Measurements from ENCODE around the gene RASGRP1. TPM values are rescaled to one million over a fixed set of nuclear protein-coding genes. Genes with fewer than 3 reads are reported as not detected.

Gene RASGRP1
- total RNA-seq, 1 experiment from 2014 or later, result 0.51 TPM

GRCh38 chr15:38563723-38564519 lies 693 bp downstream of the RASGRP1 start:
- TF ChIP-seq TCF7L2 (IDR thresholded peaks at IDR 0.05; ENCODE audit: low read depth, low read length), result no peak
- peak; percentile 96 for TF ChIP-seq CTCF (IDR thresholded peaks at IDR 0.05)
- Histone ChIP-seq H3K9me3 (ENCODE audit: control insufficient read depth, insufficient read depth, low read depth, low read length) (no peaks in the 10 kb centered on the region), H3K4me3 (ENCODE audit: low read depth in 2 of 2, low read length in 2 of 2) (peak overlapping the region; percentile 42 to 49), H3K27me3 (ENCODE audit: control insufficient read depth, insufficient read depth, low read length) (peaks cover 17% of the 10 kb centered on the region), H3K4me1 (ENCODE audit: control insufficient read depth, insufficient read depth, low read length) (no peaks in the 10 kb centered on the region), H3K36me3 (ENCODE audit: control insufficient read depth, insufficient read depth, low read length) (no peaks in the 10 kb centered on the region), H3K27ac (ENCODE audit: low read length) (no peak overlapping the region)
- peak; percentile 95 for ATAC-seq
- peak; percentile 13 for DNase-seq (ENCODE audit: low read depth, low spot score)
- CTCF ChIA-PET, result interaction anchor here (0.5 to 1.5 kb wide), 17 partner anchors 10 to 1122 kb away, joined by 3 to 8 read pairs (median 4); partner anchors contain the start of gene FAM98B
- in situ Hi-C loops (cut with HindIII; ENCODE audit: low pct_unique_long_range_greater_than_20kb, low sequenced_read_pairs) (no loop called here), intact Hi-C loops (cut with micrococcal nuclease; ENCODE audit: unreplicated experiment) (loop anchor here (2.0 kb wide), 1 partner anchor 119 kb away; no protein-coding TSS in a partner anchor)
- BruUV-seq (replicated peaks), result no TSS peak
- POLR2A ChIA-PET, result no interaction called here

GRCh38 chr15:38562278-38562677 lies 2.3 kb downstream of the RASGRP1 start:
- DNase-seq (ENCODE audit: low read depth, low spot score) (no peak), ATAC-seq (no peak)
- no peaks in the 10 kb centered on the region for H3K9me3 ChIP-seq (ENCODE audit: control insufficient read depth, insufficient read depth, low read depth, low read length)
- peaks cover 19% of the 10 kb centered on the region for H3K27me3 ChIP-seq (ENCODE audit: control insufficient read depth, insufficient read depth, low read length)
- POLR2A ChIA-PET, result no interaction called here
- H3K4me1 ChIP-seq (ENCODE audit: control insufficient read depth, insufficient read depth, low read length), result no peaks in the 10 kb centered on the region
- intact Hi-C loops (cut with micrococcal nuclease; ENCODE audit: unreplicated experiment), result no loop called here
- no peak for TF ChIP-seq TCF7L2 (IDR thresholded peaks at IDR 0.05; ENCODE audit: low read depth, low read length)
- no TSS peak for BruUV-seq (replicated peaks)
- in situ Hi-C loops (cut with HindIII; ENCODE audit: low pct_unique_long_range_greater_than_20kb, low sequenced_read_pairs), result no loop called here
- no peak overlapping the region for H3K27ac ChIP-seq (ENCODE audit: low read length)
- CTCF ChIA-PET, result no interaction called here
- H3K4me3 ChIP-seq (ENCODE audit: low read depth in 2 of 2, low read length in 2 of 2), result no peak overlapping the region
- no peaks in the 10 kb centered on the region for H3K36me3 ChIP-seq (ENCODE audit: control insufficient read depth, insufficient read depth, low read length)

- in situ Hi-C loops (cut with HindIII; ENCODE audit: low pct_unique_long_range_greater_than_20kb, low sequenced_read_pairs), result no loop called here
- Histone ChIP-seq H3K27me3 (ENCODE audit: control insufficient read depth, insufficient read depth, low read length) (peaks cover 13% of the 10 kb centered on the region), H3K36me3 (ENCODE audit: control insufficient read depth, insufficient read depth, low read length) (no peaks in the 10 kb centered on the region), H3K4me3 (ENCODE audit: low read depth in 2 of 2, low read length in 2 of 2) (no peak overlapping the region), H3K4me1 (ENCODE audit: control insufficient read depth, insufficient read depth, low read length) (no peaks in the 10 kb centered on the region), H3K9me3 (ENCODE audit: control insufficient read depth, insufficient read depth, low read depth, low read length) (no peaks in the 10 kb centered on the region), H3K27ac (ENCODE audit: low read length) (no peak overlapping the region)
- no TSS peak for BruUV-seq (replicated peaks)
- CTCF ChIA-PET, result interaction anchor here (0.6 kb wide), 1 partner anchor 57 kb away, joined by 5 read pairs; no protein-coding TSS in a partner anchor
- POLR2A ChIA-PET, result no interaction called here
- TF ChIP-seq TCF7L2 (IDR thresholded peaks at IDR 0.05; ENCODE audit: low read depth, low read length) (no peak), POLR2AphosphoS5 (IDR thresholded peaks at IDR 0.05; ENCODE audit: low read depth, low read length) (no peak), REST (IDR thresholded peaks at IDR 0.05; ENCODE audit: insufficient read depth in 1 of 2, low read depth in 2 of 2, low read length in 1 of 2) (no peak), SIN3A (IDR thresholded peaks at IDR 0.05; ENCODE audit: borderline replicate concordance, insufficient read depth, low read depth, low read length) (no peak), CTCF (IDR thresholded peaks at IDR 0.05) (no peak)
- intact Hi-C loops (cut with micrococcal nuclease; ENCODE audit: unreplicated experiment), result no loop called here
- no peak for ATAC-seq
- no peak for DNase-seq (ENCODE audit: low read depth, low spot score)
Observed at GRCh38 chr15:38560456-38560926, 4.1 kb downstream of the RASGRP1 start.
